ENCODE results near the gene SMCP. TPM values are rescaled to one million over a fixed set of nuclear protein-coding genes. Genes with fewer than 3 reads are reported as not detected.

Gene SMCP
- polyA plus RNA-seq, 1 donor: not detected

GRCh38 chr1:152886758-152887409, 8.8 kb downstream of the SMCP start:
- DNase-seq: no peak

GRCh38 chr1:152888126-152888525, 10.0 kb downstream of the SMCP start:
- no peak for DNase-seq

DNA sequence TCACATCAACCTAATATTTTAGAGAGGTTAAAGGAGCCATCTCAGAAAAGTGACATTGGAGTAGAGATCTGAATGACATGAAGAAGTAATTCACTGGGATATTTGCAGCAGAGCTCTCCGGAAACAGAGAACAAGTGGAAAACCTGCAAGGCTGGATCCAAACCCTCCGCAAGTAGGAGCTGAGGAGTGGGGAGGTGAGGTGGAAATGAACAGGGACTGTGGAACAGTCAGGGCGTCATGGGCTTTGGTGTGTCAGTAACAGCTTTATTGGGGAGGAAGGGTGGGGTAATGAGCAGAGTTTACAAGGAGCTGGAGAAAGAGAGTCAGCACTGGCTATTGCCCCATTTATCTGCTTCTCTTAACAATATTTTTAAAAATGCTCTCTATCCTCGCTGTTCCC, 20.9 kb downstream of the SMCP start:
- no peak for DNase-seq

DNA sequence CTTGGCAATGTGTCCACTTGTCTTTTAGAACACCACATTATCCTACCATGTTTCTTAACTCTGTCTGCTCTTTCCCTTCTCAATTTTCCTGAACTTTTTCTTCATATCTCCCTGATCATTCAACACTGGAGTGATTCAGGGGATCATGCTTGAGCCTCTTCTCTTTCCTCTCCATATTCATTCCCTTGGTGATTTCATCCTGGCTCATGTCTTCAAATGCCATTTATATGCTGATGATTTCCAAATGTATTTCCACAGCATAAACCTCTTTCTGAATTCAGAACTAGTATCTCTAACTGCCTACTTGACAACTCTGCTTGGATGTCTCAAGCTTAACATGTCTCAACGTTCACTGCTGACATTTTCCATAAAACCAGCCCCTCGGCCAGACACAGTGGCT, 21.8 kb downstream of the SMCP start:
- no peak for DNase-seq

GRCh38 chr1:152901631-152902030, 23.5 kb downstream of the SMCP start:
- DNase-seq: no peak

DNA sequence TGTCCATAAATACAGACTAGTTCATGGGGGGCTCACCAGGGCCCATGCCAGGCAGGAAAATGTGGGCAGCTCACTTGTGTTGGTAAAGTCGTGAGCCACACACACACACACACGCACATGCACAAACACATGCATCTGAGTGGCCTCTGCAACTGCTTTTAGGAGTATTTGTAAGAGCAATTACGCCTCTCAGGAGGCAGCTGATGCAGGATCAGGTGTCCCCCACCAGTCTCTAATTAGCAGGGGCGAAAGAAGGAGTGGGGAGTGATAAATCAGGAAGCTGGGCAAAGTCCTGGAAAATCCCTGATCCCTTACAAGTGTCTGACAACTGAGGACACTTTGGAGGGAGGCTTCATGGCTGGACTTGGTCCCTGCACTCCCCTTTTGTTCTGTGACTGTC, 24.5 kb downstream of the SMCP start:
- no peak for DNase-seq

GRCh38 chr1:152904688-152905440, 26.7 kb downstream of the SMCP start:
- no peak for DNase-seq

- DNase-seq: no peak
These were observed 28.0 kb downstream of the SMCP start for GRCh38 chr1:152906023-152906565.

- DNase-seq: no peak
These were observed 29.8 kb downstream of the SMCP start, which contains the start of gene IVL for GRCh38 chr1:152907686-152908601. TSS of gene IVL (plus strand) at chr1:152908546. CDS start at chr1:152909798, 1,252 bp downstream.

GRCh38 chr1:152909206-152909605, 31.1 kb downstream of the SMCP start:
- DNase-seq: no peak

DNA sequence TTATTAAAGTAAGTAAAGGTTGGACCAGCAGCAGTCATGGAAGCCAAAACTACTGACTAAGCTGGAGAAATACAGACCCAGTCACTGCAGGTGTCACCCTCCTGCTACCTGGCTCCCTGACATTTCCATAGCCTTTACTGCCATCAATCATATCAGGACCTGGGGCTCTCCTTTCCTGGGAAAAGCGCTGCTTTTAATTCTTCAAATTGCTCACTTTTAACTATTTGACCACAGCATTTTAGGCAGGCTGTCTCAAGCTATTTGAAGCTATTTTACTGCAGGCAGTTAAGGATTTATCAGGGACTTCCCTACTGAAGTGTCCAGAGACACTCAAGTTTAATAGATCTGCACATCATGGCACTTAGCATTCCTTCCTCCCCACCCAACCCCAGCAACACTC, 34.3 kb downstream of the SMCP start:
- DNase-seq: no peak

GRCh38 chr1:152912900-152913299, 34.8 kb downstream of the SMCP start:
- DNase-seq: no peak

DNA sequence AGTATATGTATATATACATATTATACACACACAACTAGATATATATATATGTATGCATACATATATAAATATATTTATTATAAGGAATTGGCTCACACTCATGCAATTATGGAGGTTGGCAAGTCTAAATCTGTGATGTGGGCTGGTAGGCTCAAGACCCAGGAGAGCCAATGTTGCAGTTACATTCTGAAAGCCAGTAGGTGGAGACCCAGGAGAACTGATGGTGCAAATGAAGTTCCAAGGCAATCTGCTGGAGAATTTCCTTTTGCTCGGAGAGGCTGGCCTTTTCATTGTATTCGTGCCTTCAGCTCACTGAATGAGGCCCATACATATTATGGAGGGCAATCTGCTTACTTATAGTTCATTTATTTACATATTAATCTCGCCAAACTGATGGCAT, 39.7 kb downstream of the SMCP start:
- DNase-seq: no peak

- DNase-seq: no peak
These were observed 40.9 kb downstream of the SMCP start for GRCh38 chr1:152919071-152919470.

DNA sequence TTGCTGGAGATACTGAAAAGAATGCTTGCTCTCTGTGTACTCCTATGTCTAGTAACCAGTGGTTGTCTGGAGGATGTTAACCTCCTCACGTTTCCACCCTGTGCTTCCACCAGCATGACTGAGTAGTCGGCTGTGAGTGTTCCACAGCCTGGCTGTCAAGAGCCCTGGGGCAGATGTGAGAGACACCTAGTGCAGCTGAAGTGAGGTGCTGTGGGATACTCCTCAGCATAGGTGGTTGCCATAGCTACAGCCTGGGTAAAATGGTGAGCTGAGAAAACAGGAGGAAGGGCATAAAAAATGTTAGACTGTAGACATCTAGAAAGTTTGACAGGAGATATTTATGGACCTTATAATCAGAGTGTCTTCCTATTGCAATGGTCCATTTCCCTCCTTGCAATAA, 46.1 kb downstream of the SMCP start:
- no peak for DNase-seq

- DNase-seq: no peak
These were observed 48.0 kb downstream of the SMCP start for GRCh38 chr1:152926091-152926490.

GRCh38 chr1:152928671-152929070, 50.5 kb downstream of the SMCP start:
- no peak for DNase-seq

DNA sequence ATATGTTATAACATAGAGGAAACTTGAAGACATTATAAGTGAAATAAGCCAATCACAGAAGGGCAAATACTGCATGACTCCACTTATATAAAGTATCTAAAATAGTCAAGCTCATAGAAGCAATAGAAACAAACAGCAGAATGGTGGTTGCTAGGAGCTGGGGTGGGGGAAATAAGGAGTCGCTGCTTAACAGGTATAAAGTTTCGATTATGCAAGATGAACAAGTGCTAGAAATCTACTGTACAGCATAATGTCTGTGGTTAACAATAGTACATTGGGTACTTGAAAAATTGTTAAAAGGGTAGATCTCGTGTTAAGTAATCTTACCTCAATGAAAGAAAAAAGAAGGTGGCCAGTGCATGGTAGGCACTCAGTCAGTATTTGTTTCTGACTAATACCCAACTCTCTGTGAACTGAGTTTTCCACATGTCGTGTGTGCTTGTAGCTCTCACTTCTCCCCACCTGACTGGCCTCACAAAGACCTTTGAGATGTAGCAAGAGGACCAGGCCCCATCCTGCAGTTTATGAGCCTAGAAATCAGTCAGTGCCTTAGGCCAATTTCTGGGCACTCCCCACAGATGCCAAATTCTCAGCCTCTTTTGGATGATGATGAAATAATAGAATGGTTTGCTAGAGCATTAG, 54.2 kb downstream of the SMCP start:
- no peak for DNase-seq

DNA sequence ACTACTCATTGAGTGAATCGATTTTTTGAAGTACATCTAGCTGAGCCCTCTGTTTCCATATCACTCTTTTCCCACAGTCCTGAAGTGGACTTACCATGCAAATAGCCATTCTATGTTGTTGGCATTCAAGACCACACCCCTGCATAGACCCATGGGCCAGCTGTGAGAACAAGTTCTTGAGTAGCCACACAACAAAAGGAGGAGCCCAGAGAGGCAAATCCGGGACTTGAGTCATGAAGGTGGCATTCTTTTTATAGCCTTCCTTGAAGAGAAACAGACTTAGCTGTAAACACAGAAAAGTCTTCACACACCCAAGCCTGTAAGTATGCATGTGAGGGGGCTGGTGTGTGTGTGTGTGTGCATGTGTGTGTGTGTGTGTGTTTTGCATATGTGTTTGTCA, 55.1 kb downstream of the SMCP start:
- no peak for DNase-seq

All from hindlimb muscle (tissue), 1 donor.